Cardiac fibroblast (primary cell): ENCODE results near the gene HIGD2B.
A peak's percentile ranks its signal among the peaks of the same experiment; 100 is the strongest.
"Not testable (repeated sequence)": the region's sequence is repeated elsewhere in the genome, so short reads cannot be mapped to it uniquely, and the experiment has no call there.

Experiments used
- DNase-seq, 2 donors: peaks; one replicate each; pipeline versions ENCODE4 v3.0.0 to v3.0.0-alpha.2; 2010; ENCODE audit warnings: low read depth in 2 of 2
- H3K4me3 ChIP-seq, 2 donors: replicated peaks in 1 of 2; 1 replicate in 1 of 2; 2 replicates in 1 of 2; pipeline ENCODE4 v1.5.1; 2011; ENCODE audit warnings: low read depth in 2 of 2, low read length in 2 of 2, mild to moderate bottlenecking in 2 of 2, moderate library complexity in 1 of 2
- CTCF ChIP-seq: IDR thresholded peaks from one replicate; pipeline ENCODE4 v1.5.1; 2011; ENCODE audit warnings: low read depth, mild to moderate bottlenecking, low read length, inconsistent platforms

The HIGD2B gene, protein sequence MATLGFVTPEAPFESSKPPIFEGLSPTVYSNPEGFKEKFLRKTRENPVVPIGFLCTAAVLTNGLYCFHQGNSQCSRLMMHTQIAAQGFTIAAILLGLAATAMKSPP

DNA sequence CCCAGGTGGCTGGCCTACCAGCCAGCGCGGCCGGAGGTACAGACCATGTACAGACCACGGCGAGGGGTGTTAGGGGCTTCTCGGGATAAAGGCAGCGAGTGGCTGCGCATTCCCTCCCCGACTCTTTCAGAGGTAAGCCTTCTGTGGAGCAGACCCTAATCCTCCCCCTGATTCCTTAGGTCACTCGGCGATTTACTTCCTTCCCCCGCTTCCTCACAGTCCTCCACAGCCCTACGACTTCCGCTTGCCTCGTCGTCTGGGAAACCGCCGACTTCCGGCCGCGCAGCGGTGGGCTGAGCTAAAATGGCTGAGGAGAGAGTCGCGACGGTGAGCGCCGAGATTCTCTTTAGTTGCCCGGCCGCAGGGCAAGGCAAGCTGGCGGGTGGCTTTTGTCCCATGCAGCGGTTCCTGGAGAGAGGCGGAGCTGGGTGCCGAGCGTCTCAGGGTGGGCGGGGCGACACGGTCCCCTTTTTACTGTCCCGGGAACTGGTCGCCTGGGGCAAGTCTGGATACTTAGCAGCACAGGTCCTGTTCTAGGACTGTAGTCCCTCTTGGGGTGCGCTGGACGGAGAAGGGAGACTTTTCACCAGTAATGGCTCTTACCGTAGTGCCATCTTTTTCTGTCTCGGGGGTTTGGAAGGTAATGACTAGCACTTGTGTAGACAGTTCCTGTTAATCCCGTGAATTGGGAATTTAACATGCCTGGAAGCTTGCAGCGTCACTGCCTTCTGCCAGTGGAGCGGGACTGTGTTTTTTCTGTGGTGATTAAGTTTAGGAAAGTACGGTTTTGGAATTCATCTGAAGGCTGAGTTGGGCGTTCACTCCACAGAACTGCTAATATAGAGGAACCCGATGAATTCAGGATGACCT lies at the start of gene HIGD2B, which contains the start of gene BBS4:
Gene HIGD2B (minus strand): TSS at position 258 of the 870 bp plus-strand sequence. CDS start 9,808 bp downstream, outside the sequence.
Gene BBS4 (plus strand): TSS at position 283 of the 870 bp plus-strand sequence. CDS start 21 bp downstream, at position 304.
- TF ChIP-seq CTCF = no peak
- H3K4me3 ChIP-seq = peak within 1 kb of the TSS; percentile 73 to 84
- peak; percentile 87 for DNase-seq

GRCh38 chr15:72735111-72735510 lies 49.1 kb upstream of the HIGD2B start:
- DNase-seq = no peak
- no peak for TF ChIP-seq CTCF
- no peak overlapping the region for H3K4me3 ChIP-seq

- no peak for TF ChIP-seq CTCF
- no peak for DNase-seq
- H3K4me3 ChIP-seq = no peak overlapping the region
Observed at GRCh38 chr15:72733941-72734738, 48.2 kb upstream of the HIGD2B start.

DNA sequence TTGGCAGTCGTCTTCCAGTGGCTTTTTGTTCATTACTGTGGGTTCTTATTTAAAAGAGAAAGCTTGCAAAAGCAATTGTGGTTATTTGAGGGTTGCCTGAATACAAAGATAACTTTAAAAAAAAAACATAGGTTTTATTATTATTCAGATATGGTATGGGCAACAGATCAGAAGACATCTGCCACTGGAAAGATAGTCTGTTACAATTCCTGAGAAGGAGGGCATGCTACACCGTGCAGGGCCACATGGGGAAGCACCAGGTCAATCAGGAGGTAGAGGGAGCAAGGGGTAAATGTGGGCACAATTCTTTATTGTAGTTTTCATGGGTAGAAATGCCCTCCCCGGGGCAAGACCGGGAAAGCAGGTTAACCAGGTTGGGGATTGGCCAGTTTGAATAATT lies 46.5 kb upstream of the HIGD2B start:
- H3K4me3 ChIP-seq = no peak overlapping the region
- TF ChIP-seq CTCF = no peak
- DNase-seq = no peak

- no peak for DNase-seq
- TF ChIP-seq CTCF = no peak
- H3K4me3 ChIP-seq = no peak overlapping the region
Observed at GRCh38 chr15:72732086-72732485, 46.1 kb upstream of the HIGD2B start.

- TF ChIP-seq CTCF = no peak
- no peak overlapping the region for H3K4me3 ChIP-seq
- DNase-seq = no peak
Observed at GRCh38 chr15:72728821-72729220, 42.8 kb upstream of the HIGD2B start.

DNA sequence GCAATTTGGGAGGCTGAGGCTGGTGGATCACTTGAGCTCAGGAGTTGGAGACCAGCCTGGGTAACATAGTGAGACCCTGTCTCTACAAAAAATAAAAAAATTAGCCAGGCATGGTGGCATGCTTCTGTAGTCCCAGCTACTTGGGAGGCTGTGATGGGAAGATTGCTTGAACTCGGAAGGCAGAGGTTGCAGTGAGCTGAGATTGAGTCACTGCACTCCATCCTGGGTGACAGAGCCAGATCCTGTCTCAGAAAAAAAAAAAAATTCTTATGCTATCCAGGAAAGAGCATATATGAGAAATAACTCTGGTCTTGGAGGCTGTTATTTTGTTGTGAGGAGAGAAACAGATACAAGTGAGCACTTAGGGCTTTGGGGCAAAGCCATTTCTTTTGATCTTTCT lies 42.3 kb upstream of the HIGD2B start:
- DNase-seq = peak in 1 of 2 donors; percentile 46
- H3K4me3 ChIP-seq = not testable (repeated sequence)
